Measurements from ENCODE around the gene EN1. TPM values are rescaled to one million over a fixed set of nuclear protein-coding genes. Genes with fewer than 3 reads are reported as not detected.

EN1 gene
- polyA plus RNA-seq, 1 donor = not detected

GRCh38 chr2:118822572-118822971, 24.9 kb downstream of the EN1 start:
- DNase-seq = no peak

- no peak for DNase-seq
Observed at GRCh38 chr2:118822015-118822414, 25.4 kb downstream of the EN1 start.

GRCh38 chr2:118817469-118817868, 30.0 kb downstream of the EN1 start:
- DNase-seq = no peak

- DNase-seq = no peak
Observed at GRCh38 chr2:118816669-118817068, 30.8 kb downstream of the EN1 start.

- DNase-seq = no peak
Observed at GRCh38 chr2:118815731-118816130, 31.7 kb downstream of the EN1 start.

GRCh38 chr2:118815314-118815713, 32.1 kb downstream of the EN1 start:
- DNase-seq = no peak

GRCh38 chr2:118814368-118814767, 33.1 kb downstream of the EN1 start:
- DNase-seq = no peak

GRCh38 chr2:118813601-118814339, 33.7 kb downstream of the EN1 start:
- DNase-seq = no peak

GRCh38 chr2:118813111-118813510, 34.3 kb downstream of the EN1 start:
- no peak for DNase-seq

- no peak for DNase-seq
Observed at GRCh38 chr2:118812552-118812951, 34.9 kb downstream of the EN1 start.

GRCh38 chr2:118811514-118812115, 35.8 kb downstream of the EN1 start:
- no peak for DNase-seq

GRCh38 chr2:118810766-118811165, 36.7 kb downstream of the EN1 start:
- no peak for DNase-seq

GRCh38 chr2:118808429-118808809, 39.0 kb downstream of the EN1 start:
- DNase-seq = no peak

GRCh38 chr2:118807668-118808428, 39.6 kb downstream of the EN1 start:
- DNase-seq = peak; percentile 35

GRCh38 chr2:118806797-118807667, 40.4 kb downstream of the EN1 start:
- DNase-seq = peak; percentile 34

- no peak for DNase-seq
Observed at GRCh38 chr2:118805064-118805690, 42.3 kb downstream of the EN1 start.

- no peak for DNase-seq
Observed at GRCh38 chr2:118803012-118803411, 44.4 kb downstream of the EN1 start.

- DNase-seq = no peak
Observed at GRCh38 chr2:118801151-118801550, 46.3 kb downstream of the EN1 start.

- DNase-seq = no peak
Observed at GRCh38 chr2:118800736-118801135, 46.7 kb downstream of the EN1 start.

- DNase-seq = no peak
Observed at GRCh38 chr2:118794546-118794945, 52.9 kb downstream of the EN1 start.

All from left kidney (tissue), 2 donors.